IMR-90 (cell line): Measurements from ENCODE around the gene RNF11. TPM values are rescaled to one million over a fixed set of nuclear protein-coding genes. Genes with fewer than 3 reads are reported as not detected.

Experiments used
- ATAC-seq: fragments of 200-7000 bp; cut with Tn5 transposase; 2 replicates; pipeline ENCODE4 v1.9.1; 2020; ENCODE audit warnings: low read depth, mild to moderate bottlenecking, moderate library complexity
- BruUV-seq: library from RNA; stranded (reverse); fragments of 400-500 nt; replicated peaks from 2 replicates; lab custom pipeline; 2021; lab: Mats Ljungman, UMichigan
- CTCF ChIA-PET: fragments of 300-600 bp; formaldehyde crosslinking; extraction: SDS; loops from one replicate; lab custom pipeline; 2021; ENCODE audit warnings: antibody characterized with exemption; lab: Yijun Ruan, JAX
- POLR2A ChIA-PET: fragments of 300-600 bp; sonication (Branson Sonifier 250); formaldehyde crosslinking; loops from one replicate; lab custom pipeline; 2022; ENCODE audit warnings: antibody characterized with exemption; ENCODE audit not compliant: unreplicated experiment; lab: Charles Lee
- DNase-seq: peaks from one replicate; pipeline ENCODE4 v3.0.0; 2013
- H2AFZ ChIP-seq: replicated peaks from 2 replicates; pipeline ENCODE3; 2013; ENCODE audit warnings: low read length, mild to moderate bottlenecking; ENCODE audit not compliant: poor library complexity
- H2AK5ac ChIP-seq: 2 replicates; pipeline ENCODE4 v1.6.1; 2013; ENCODE audit warnings: low read depth, low read length, inconsistent platforms
- H2AK9ac ChIP-seq: replicated peaks from 2 replicates; pipeline ENCODE3; 2013; ENCODE audit warnings: mild to moderate bottlenecking, low read depth, low read length, moderate library complexity; ENCODE audit not compliant: poor library complexity
- H2BK120ac ChIP-seq: 2 replicates; pipeline ENCODE4 v1.6.1; 2013; ENCODE audit warnings: low read depth, low read length, inconsistent platforms
- H2BK15ac ChIP-seq: 3 replicates; pipeline ENCODE4 v1.6.1; 2013; ENCODE audit warnings: low read depth, low read length, inconsistent platforms
- H2BK20ac ChIP-seq: 2 replicates; pipeline ENCODE4 v1.6.1; 2013; ENCODE audit warnings: low read depth, mild to moderate bottlenecking, inconsistent platforms, low read length, moderate library complexity
- H2BK5ac ChIP-seq: 2 replicates; pipeline ENCODE4 v1.6.1; 2013; ENCODE audit warnings: mild to moderate bottlenecking, low read depth, low read length, inconsistent platforms; ENCODE audit not compliant: poor library complexity, severe bottlenecking
- H3K14ac ChIP-seq: replicated peaks from 2 replicates; pipeline ENCODE4 v1.6.1; 2013; ENCODE audit warnings: low read depth, low read length, inconsistent platforms
- H3K18ac ChIP-seq: 2 replicates; pipeline ENCODE4 v1.6.1; 2013; ENCODE audit warnings: low read depth, low read length, control low read depth
- H3K23ac ChIP-seq: 2 replicates; pipeline ENCODE4 v1.6.1; 2013; ENCODE audit warnings: low read depth, low read length, inconsistent platforms
- H3K27ac ChIP-seq: 2 replicates; pipeline ENCODE4 v1.5.1; 2013; ENCODE audit warnings: mild to moderate bottlenecking, control low read depth, low read length; ENCODE audit not compliant: insufficient read depth
- H3K27me3 ChIP-seq: 2 replicates; pipeline ENCODE4 v1.6.1; 2013; ENCODE audit warnings: low read length; ENCODE audit not compliant: control insufficient read depth, insufficient read depth
- H3K36me3 ChIP-seq: 2 replicates; pipeline ENCODE4 v1.6.1; 2013; ENCODE audit warnings: low read length, mixed read lengths; ENCODE audit not compliant: control insufficient read depth, insufficient read depth
- H3K4ac ChIP-seq: 2 replicates; pipeline ENCODE4 v1.6.1; 2013; ENCODE audit warnings: low read depth, low read length, inconsistent platforms
- H3K4me1 ChIP-seq: 2 replicates; pipeline ENCODE4 v1.6.1; 2013; ENCODE audit warnings: low read length, mixed read lengths; ENCODE audit not compliant: control insufficient read depth, insufficient read depth
- H3K4me2 ChIP-seq: 2 replicates; pipeline ENCODE4 v1.6.1; 2013; ENCODE audit warnings: low read depth, mild to moderate bottlenecking, control low read depth, low read length, moderate library complexity
- H3K4me3 ChIP-seq: 2 replicates; pipeline ENCODE4 v1.5.1; 2013; ENCODE audit warnings: low read depth, mild to moderate bottlenecking, control low read depth, low read length, moderate library complexity; ENCODE audit not compliant: insufficient read depth
- H3K56ac ChIP-seq: 2 replicates; pipeline ENCODE4 v1.6.1; 2013; ENCODE audit warnings: low read length, inconsistent platforms; ENCODE audit not compliant: insufficient read depth; ENCODE audit errors: extremely low read depth
- H3K79me1 ChIP-seq, 2 experiments: 2 replicates each; pipeline ENCODE4 v1.6.1; 2013; ENCODE audit warnings: low read length in 2 of 2, inconsistent platforms in 1 of 2, low read depth in 1 of 2
- H3K9ac ChIP-seq: 2 replicates; pipeline ENCODE4 v1.6.1; 2013; ENCODE audit warnings: low read depth, low read length, control low read depth
- H3K9me1 ChIP-seq: 2 replicates; pipeline ENCODE4 v1.6.1; 2013; ENCODE audit warnings: low read length, inconsistent platforms; ENCODE audit not compliant: insufficient read depth
- H3K9me3 ChIP-seq: 2 replicates; pipeline ENCODE4 v1.6.1; 2013; ENCODE audit warnings: low read length; ENCODE audit not compliant: control insufficient read depth, insufficient read depth
- H4K20me1 ChIP-seq: 2 replicates; pipeline ENCODE4 v1.6.1; 2013; ENCODE audit warnings: low read length, inconsistent platforms; ENCODE audit not compliant: insufficient read depth
- H4K5ac ChIP-seq: 2 replicates; pipeline ENCODE4 v1.6.1; 2013; ENCODE audit warnings: mild to moderate bottlenecking, low read depth, low read length, control low read depth
- H4K8ac ChIP-seq, 2 experiments: 2 replicates each; pipeline ENCODE4 v1.6.1; 2013; ENCODE audit warnings: low read depth in 2 of 2, low read length in 2 of 2, control low read depth in 1 of 2, inconsistent platforms in 1 of 2
- H4K91ac ChIP-seq: 2 replicates; pipeline ENCODE4 v1.6.1; 2013; ENCODE audit warnings: low read depth, low read length, inconsistent platforms; ENCODE audit not compliant: insufficient read depth
- BHLHE40 ChIP-seq: fragments of 150-350 bp; IDR thresholded peaks from 2 replicates; pipeline ENCODE4 v1.6.1; 2016; ENCODE audit warnings: mild to moderate bottlenecking, low read depth, low read length
- CEBPB ChIP-seq: IDR thresholded peaks from 2 replicates; pipeline ENCODE4 v1.6.1; 2012; ENCODE audit warnings: low read depth, low read length, improper control_type of control experiment
- CHD1 ChIP-seq: IDR thresholded peaks from 2 replicates; pipeline ENCODE4 v1.6.1; 2012; ENCODE audit warnings: low read depth, low read length, improper control_type of control experiment
- FOS ChIP-seq: fragments of 150-350 bp; IDR thresholded peaks from 2 replicates; pipeline ENCODE4 v1.6.1; 2016; ENCODE audit warnings: low read depth, low read length
- MAFK ChIP-seq: IDR thresholded peaks from 2 replicates; pipeline ENCODE4 v1.6.1; 2012; ENCODE audit warnings: low read depth, low read length, improper control_type of control experiment
- MAZ ChIP-seq: IDR thresholded peaks from 2 replicates; pipeline ENCODE4 v1.6.1; 2012; ENCODE audit warnings: low read depth, mild to moderate bottlenecking, low read length, improper control_type of control experiment, moderate library complexity, borderline replicate concordance
- MXI1 ChIP-seq: IDR thresholded peaks from 2 replicates; pipeline ENCODE4 v1.6.1; 2012; ENCODE audit warnings: low read depth, mild to moderate bottlenecking, low read length, moderate library complexity, borderline replicate concordance
- NFE2L2 ChIP-seq: fragments of 150-350 bp; IDR thresholded peaks from 2 replicates; pipeline ENCODE4 v1.6.1; 2016; ENCODE audit warnings: low read depth, mild to moderate bottlenecking, low read length
- POLR2A ChIP-seq: IDR thresholded peaks from 2 replicates; pipeline ENCODE4 v1.6.1; 2012; ENCODE audit warnings: mild to moderate bottlenecking, low read depth, low read length
- RAD21 ChIP-seq: IDR thresholded peaks from 2 replicates; pipeline ENCODE4 v1.6.1; 2012; ENCODE audit warnings: low read length, improper control_type of control experiment
- RCOR1 ChIP-seq: IDR thresholded peaks from 2 replicates; pipeline ENCODE4 v1.6.1; 2012; ENCODE audit warnings: mild to moderate bottlenecking, low read length, improper control_type of control experiment; ENCODE audit not compliant: insufficient replicate concordance
- RFX5 ChIP-seq: IDR thresholded peaks from 2 replicates; pipeline ENCODE4 v1.8.0; 2012; ENCODE audit warnings: low read depth, mild to moderate bottlenecking, low read length, moderate library complexity
- SMC3 ChIP-seq: fragments of 150-350 bp; IDR thresholded peaks from 2 replicates; pipeline ENCODE4 v1.6.1; 2016; ENCODE audit warnings: low read depth, mild to moderate bottlenecking, antibody characterized with exemption, low read length, moderate library complexity
- WGBS, 2 experiments: methylation state at CpG; one replicate each; pipeline versions ENCODE4 v1.1.5 to v1.1.7; 2013; ENCODE audit warnings: missing lambda C conversion rate in 2 of 2; ENCODE audit not compliant: insufficient read length in 1 of 2; ENCODE audit errors: extremely low coverage in 2 of 2; 5-methylcytosine and 5-hydroxymethylcytosine counted together
- dilution Hi-C: fragments of 300-500 bp; cut with HindIII; formaldehyde crosslinking; loops from one replicate; pipeline ENCODE4 v1.14.3; 2018; ENCODE audit warnings: low sequenced_read_pairs; ENCODE audit not compliant: unreplicated experiment
- in situ Hi-C: fragments of 300-500 bp; cut with MboI; formaldehyde crosslinking; loops from 3 replicates; pipeline ENCODE4 v1.14.3; 2019; ENCODE audit warnings: low sequenced_read_pairs, inconsistent platforms, mixed read lengths
- intact Hi-C: fragments of 100-400 bp; cut with micrococcal nuclease; formaldehyde crosslinking; loops from 2 replicates; pipeline ENCODE4 v1.10.0; 2022
- polyA plus RNA-seq, 3 experiments: library from polyadenylated mRNA; depleted of rRNA; stranded (reverse); fragments of >200 nt; gene quantifications; 2 replicates each; pipeline ENCODE4 v1.2.3, GENCODE V29; 2012; ENCODE audit warnings: low replicate concordance in 1 of 3
- total RNA-seq: library from RNA; depleted of rRNA; stranded (reverse); fragments of >200 nt; gene quantifications from 2 replicates; pipeline ENCODE4 v1.2.3, GENCODE V29; 2012
- TF ChIP-seq, protein P1 (sequence below): fragments of 150-350 bp; IDR thresholded peaks from 2 replicates; pipeline ENCODE4 v1.6.1; 2016; ENCODE audit warnings: low read depth, mild to moderate bottlenecking, low read length, moderate library complexity, borderline replicate concordance
- TF ChIP-seq, protein P2 (sequence below): fragments of 150-350 bp; IDR thresholded peaks from 2 replicates; pipeline ENCODE4 v1.6.1; 2017; ENCODE audit warnings: mild to moderate bottlenecking, antibody characterized with exemption, low read length, low read depth
- TF ChIP-seq, protein P3 (sequence below): conservative IDR thresholded peaks from 2 replicates; pipeline ENCODE4 v1.5.1; 2012; ENCODE audit warnings: mild to moderate bottlenecking, low read depth, low read length, improper control_type of control experiment

The RNF11 gene
- total and polyA plus RNA-seq, 2 of the 4 experiments (the other 2 are of a cell fraction) = 63.3 to 64.1 TPM

DNA sequence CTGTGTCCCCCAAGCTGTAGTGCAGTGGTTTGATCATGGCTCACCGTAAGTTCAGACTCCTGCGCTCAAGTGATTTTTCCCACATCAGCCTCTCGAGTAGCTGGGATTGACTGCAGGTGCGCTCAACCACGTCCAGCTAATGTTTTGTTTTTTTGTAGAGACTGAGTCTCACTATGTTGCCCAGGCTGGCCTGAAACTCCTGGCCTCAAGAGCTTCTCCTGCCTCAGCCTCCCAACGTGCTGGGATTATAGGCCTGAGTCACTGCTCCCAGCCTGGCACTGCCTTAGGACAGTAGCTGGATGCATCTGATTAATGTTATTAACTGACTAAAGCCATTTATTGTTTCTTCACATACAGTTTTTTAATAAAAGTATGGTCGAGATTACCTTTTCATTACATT is 40.2 kb downstream of the RNF11 start:
- H3K14ac ChIP-seq = no peak overlapping the region
- H3K4me2 ChIP-seq = no peak overlapping the region
- H3K9me1 ChIP-seq = peaks cover 3% of the 10 kb centered on the region; the same call in 1 of the 2 replicates
- H3K4ac ChIP-seq = no peak overlapping the region
- H3K9me3 ChIP-seq = no peaks in the 10 kb centered on the region
- dilution Hi-C loops = no loop called here
- peaks cover 9 to 20% of the 10 kb centered on the region in 2 experiments for H3K79me1 ChIP-seq
- H3K56ac ChIP-seq = no peak overlapping the region
- ATAC-seq (no peak), DNase-seq (no peak)
- H3K23ac ChIP-seq = no peak overlapping the region
- no peaks in the 10 kb centered on the region for H4K20me1 ChIP-seq
- ChIA-PET CTCF (interaction anchor here (1.2 kb wide), 1 partner anchor 13 kb away, joined by 3 read pairs; no protein-coding TSS in a partner anchor), POLR2A (no interaction called here)
- no peak overlapping the region for H4K8ac ChIP-seq
- H2BK5ac ChIP-seq = no peak overlapping the region
- H2AFZ ChIP-seq = no peak overlapping the region
- H3K9ac ChIP-seq = no peak overlapping the region
- H2AK9ac ChIP-seq = no peak overlapping the region
- H2BK15ac ChIP-seq = no peak overlapping the region
- H3K27ac ChIP-seq = no peak overlapping the region
- intact Hi-C loops = no loop called here
- H2AK5ac ChIP-seq = no peak overlapping the region
- no peak overlapping the region for H2BK120ac ChIP-seq
- TF ChIP-seq RCOR1 (no peak), MAZ (no peak), SMC3 (no peak), RFX5 (no peak), RAD21 (no peak), NFE2L2 (no peak), CEBPB (no peak), FOS (no peak), POLR2A (no peak), MAFK (no peak), MXI1 (no peak), CHD1 (no peak), BHLHE40 (no peak)
- TF ChIP-seq, protein P1, sequence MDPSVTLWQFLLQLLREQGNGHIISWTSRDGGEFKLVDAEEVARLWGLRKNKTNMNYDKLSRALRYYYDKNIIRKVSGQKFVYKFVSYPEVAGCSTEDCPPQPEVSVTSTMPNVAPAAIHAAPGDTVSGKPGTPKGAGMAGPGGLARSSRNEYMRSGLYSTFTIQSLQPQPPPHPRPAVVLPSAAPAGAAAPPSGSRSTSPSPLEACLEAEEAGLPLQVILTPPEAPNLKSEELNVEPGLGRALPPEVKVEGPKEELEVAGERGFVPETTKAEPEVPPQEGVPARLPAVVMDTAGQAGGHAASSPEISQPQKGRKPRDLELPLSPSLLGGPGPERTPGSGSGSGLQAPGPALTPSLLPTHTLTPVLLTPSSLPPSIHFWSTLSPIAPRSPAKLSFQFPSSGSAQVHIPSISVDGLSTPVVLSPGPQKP = no peak
- TF ChIP-seq, protein P2, sequence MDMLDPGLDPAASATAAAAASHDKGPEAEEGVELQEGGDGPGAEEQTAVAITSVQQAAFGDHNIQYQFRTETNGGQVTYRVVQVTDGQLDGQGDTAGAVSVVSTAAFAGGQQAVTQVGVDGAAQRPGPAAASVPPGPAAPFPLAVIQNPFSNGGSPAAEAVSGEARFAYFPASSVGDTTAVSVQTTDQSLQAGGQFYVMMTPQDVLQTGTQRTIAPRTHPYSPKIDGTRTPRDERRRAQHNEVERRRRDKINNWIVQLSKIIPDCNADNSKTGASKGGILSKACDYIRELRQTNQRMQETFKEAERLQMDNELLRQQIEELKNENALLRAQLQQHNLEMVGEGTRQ = no peak
- TF ChIP-seq, protein P3, sequence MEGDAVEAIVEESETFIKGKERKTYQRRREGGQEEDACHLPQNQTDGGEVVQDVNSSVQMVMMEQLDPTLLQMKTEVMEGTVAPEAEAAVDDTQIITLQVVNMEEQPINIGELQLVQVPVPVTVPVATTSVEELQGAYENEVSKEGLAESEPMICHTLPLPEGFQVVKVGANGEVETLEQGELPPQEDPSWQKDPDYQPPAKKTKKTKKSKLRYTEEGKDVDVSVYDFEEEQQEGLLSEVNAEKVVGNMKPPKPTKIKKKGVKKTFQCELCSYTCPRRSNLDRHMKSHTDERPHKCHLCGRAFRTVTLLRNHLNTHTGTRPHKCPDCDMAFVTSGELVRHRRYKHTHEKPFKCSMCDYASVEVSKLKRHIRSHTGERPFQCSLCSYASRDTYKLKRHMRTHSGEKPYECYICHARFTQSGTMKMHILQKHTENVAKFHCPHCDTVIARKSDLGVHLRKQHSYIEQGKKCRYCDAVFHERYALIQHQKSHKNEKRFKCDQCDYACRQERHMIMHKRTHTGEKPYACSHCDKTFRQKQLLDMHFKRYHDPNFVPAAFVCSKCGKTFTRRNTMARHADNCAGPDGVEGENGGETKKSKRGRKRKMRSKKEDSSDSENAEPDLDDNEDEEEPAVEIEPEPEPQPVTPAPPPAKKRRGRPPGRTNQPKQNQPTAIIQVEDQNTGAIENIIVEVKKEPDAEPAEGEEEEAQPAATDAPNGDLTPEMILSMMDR = no peak
- no peak overlapping the region for H4K91ac ChIP-seq
- in situ Hi-C loops = no loop called here
- no peaks in the 10 kb centered on the region for H3K4me1 ChIP-seq
- no peak overlapping the region for H3K4me3 ChIP-seq
- no CpG with 5 or more reads among the region's 7 CpGs for WGBS, 2 experiments
- no peak overlapping the region for H3K18ac ChIP-seq
- H2BK20ac ChIP-seq = no peak overlapping the region
- H3K27me3 ChIP-seq = no peaks in the 10 kb centered on the region
- peaks cover 6% of the 10 kb centered on the region; the same call in 1 of the 2 replicates for H3K36me3 ChIP-seq
- H4K5ac ChIP-seq = no peak overlapping the region
- BruUV-seq = no TSS peak
